D721Med (cell line): Measurements from ENCODE around the gene RPL22.

Source experiments
- DNase-seq: peaks from one replicate; pipeline ENCODE4 v3.0.0; 2011; ENCODE audit warnings: low spot score; ENCODE audit not compliant: insufficient read length
- FAIRE-seq: peaks from 2 replicates; lab custom pipeline; 2011; peaks lifted over from hg19 to GRCh38; lab: Jason Lieb, UNC
- TF ChIP-seq, protein P1 (sequence below): IDR thresholded peaks from 2 replicates; pipeline ENCODE4 v1.5.1; 2012; ENCODE audit warnings: mild to moderate bottlenecking, control low read depth; ENCODE audit not compliant: insufficient read depth; ENCODE audit errors: missing control alignments

Gene RPL22

DNA sequence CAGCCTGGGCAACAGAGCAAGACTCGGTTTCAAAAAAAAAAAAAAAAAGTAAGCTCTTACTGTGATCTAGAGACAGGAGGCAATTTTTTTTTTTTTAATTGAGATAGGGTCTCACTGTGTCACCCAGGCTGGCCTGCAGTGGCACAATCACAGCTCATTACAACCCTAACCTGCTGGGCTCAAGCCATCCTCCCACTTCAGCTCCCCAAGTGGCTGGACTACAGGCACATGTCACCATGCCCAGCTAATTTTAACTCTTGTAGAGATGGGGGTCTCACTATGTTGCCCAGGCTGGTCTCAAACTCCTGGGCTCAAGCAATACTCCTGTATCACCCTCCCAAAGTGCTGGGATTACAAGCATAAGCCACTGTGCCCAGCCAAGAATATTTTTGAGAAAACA lies 7.4 kb downstream of the RPL22 start:
- DNase-seq (no peak), FAIRE-seq (no peak)
- TF ChIP-seq, protein P1, sequence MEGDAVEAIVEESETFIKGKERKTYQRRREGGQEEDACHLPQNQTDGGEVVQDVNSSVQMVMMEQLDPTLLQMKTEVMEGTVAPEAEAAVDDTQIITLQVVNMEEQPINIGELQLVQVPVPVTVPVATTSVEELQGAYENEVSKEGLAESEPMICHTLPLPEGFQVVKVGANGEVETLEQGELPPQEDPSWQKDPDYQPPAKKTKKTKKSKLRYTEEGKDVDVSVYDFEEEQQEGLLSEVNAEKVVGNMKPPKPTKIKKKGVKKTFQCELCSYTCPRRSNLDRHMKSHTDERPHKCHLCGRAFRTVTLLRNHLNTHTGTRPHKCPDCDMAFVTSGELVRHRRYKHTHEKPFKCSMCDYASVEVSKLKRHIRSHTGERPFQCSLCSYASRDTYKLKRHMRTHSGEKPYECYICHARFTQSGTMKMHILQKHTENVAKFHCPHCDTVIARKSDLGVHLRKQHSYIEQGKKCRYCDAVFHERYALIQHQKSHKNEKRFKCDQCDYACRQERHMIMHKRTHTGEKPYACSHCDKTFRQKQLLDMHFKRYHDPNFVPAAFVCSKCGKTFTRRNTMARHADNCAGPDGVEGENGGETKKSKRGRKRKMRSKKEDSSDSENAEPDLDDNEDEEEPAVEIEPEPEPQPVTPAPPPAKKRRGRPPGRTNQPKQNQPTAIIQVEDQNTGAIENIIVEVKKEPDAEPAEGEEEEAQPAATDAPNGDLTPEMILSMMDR, result no peak

DNA sequence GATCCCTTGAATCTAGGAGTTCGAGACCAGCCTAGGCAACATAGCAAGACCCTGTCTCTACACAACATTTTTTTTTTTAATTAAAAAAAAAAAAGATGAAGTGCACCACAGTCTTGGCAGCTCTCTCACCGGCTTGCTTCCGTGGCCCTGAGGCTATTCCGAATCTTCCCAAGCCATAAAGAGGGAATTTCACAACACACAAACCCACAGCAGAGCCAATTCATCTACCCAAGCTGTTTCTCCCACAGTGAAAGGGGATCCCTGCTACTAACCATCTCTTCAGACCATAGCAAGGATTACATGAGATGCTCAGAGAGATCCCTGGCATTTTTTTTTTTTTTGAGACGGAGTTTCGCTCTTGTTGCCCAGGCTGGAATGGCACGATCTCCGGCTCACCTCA lies 10.9 kb downstream of the RPL22 start:
- FAIRE-seq (no peak), DNase-seq (no peak)
- TF ChIP-seq, protein P1, result no peak

DNA sequence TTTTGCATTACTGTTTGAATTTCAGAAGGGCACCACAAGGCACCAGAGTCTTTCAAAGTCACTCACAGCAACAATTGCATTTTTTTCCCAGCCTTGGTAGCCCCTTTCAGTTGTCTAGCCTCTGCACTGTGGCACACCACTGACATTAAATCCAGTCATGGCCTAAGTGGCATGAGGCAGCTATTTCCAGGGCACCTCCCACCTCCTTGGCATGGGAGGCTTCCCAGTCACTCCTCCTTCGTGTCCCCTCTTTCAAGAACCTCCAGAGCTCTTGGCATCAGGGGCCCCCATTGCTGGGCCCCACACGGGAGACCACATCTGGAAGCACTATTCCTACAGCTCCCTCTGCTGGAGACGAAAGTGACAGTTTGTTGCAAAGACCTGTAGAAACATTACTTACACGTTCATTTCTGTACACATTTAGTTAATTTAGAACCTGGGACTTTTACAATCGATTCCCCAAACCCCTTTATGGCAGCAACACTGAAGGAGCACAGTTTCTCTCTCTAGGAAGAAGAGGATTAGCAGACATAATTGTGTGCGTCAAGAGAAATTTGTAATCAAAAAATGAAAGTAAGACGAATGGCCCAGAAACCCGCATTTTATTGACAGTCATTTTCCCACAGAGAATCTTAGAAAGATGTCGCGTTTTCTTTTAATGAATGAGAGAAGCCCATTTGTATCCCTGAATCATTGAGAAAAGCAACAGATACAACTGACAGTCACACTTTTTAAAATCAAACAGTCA lies 13.6 kb downstream of the RPL22 start:
- DNase-seq, result no peak
- TF ChIP-seq, protein P1, result peak; percentile 43
- no peak for FAIRE-seq

DNA sequence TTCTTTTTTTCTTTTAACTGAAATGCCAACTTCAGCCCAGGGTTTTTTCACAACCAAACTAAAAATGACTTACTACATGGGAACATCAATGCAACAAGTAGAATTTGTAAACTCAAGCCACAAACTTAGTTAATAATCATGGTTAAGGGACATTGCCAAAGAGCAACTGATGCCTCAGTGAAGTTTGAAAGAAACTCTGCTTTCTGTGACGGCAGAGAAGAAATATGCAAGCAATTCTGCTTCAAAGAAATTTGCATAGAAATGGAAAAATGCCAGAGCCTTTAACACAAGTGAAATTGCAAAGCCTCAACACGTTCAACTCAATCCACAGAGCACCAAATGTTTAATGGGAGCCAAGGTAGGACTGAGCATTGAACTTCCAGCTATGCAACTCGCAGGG lies 14.2 kb downstream of the RPL22 start:
- FAIRE-seq, result no peak
- TF ChIP-seq, protein P1, result no peak

DNA sequence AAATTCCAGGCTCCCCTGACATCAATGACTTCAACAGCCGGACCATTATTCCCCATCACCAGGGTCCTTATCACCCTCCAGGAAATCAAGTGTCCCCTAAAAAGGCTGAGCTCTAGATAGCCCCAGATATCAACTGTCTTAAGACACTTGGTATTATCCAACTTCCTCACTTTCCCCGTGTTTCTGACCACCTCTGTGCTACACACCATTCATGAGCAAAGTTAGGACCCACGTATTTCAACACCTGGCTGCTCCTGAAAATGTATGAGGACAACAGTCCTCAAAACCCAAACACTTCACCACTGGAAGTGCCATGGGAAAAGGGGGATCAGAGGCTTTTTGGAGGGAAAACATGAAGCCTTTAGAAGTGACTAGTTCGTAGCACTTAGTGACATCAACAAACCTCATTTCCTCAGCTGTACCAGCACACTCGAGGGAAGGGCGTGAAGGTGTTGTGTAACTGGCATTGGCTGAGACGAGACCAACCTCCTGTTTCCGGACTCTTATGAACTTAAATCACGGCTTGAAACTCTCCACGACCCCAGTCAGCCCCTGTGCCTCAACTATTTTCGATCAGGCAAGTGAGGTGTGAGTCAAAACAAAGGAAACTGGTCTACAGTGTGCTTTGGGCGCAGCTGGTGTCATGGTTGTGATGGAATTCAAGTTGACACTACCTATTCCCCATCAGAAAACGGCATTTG lies 15.2 kb downstream of the RPL22 start:
- DNase-seq (no peak), FAIRE-seq (no peak)
- TF ChIP-seq, protein P1, result no peak

More for the DNA sequence above, 14.2 kb downstream of the RPL22 start:
- no peak for DNase-seq

DNA sequence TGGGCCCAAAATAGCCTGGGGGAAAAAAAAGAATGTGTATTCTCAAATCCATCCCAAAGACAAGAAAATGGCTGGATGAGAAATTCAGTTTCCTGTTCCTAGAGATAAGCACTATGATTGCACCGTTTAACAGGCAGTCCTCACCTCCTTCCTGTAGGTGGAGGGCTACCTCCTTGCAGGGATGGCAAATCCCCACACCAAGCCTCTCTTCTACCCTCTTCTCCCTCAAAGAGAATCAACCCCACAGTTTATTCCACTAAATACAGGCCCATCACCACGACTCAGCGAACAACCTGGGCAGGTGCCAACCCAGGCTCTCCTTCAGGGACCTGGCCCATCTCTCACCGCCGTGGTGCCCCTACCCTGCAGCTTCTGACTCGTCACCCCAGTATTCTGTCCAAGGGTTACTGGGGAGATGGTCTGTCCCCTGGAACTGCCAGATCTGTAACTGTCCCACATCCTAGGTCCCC lies 15.8 kb downstream of the RPL22 start:
- DNase-seq (no peak), FAIRE-seq (no peak)
- TF ChIP-seq, protein P1, result no peak
